HCT116 (cell line): ENCODE data around the gene AMER3.

Experiments used
- CTCF ChIP-seq, 3 experiments: fragments of 200-600 bp in 1 of 3; sonication (generic) in 1 of 3; IDR thresholded peaks in 2 of 3; conservative IDR thresholded peaks in 1 of 3; 2 replicates each; pipeline ENCODE4 v1.5.1; 2012 to 2017; ENCODE audit warnings: low read depth in 2 of 3, low read length in 2 of 3, antibody characterized with exemption in 1 of 3, borderline replicate concordance in 1 of 3, control low read depth in 1 of 3, mild to moderate bottlenecking in 1 of 3, mixed read lengths in 1 of 3, mixed run types in 1 of 3, moderate library complexity in 1 of 3; ENCODE audit not compliant: insufficient read depth in 1 of 3
- EGR1 ChIP-seq: IDR thresholded peaks from 2 replicates; pipeline ENCODE4 v1.6.1; 2012; ENCODE audit warnings: low read depth
- ELF1 ChIP-seq: IDR thresholded peaks from 2 replicates; pipeline ENCODE4 v1.6.1; 2012; ENCODE audit warnings: low read depth, borderline replicate concordance
- EZH2phosphoT487 ChIP-seq: fragments of 200-600 bp; IDR thresholded peaks from 2 replicates; pipeline ENCODE4 v1.6.1; 2018; ENCODE audit warnings: antibody characterized with exemption, borderline replicate concordance
- MAX ChIP-seq: IDR thresholded peaks from 2 replicates; pipeline ENCODE4 v1.6.1; 2012
- POLR2A ChIP-seq: IDR thresholded peaks from 2 replicates; pipeline ENCODE4 v1.7.0; 2011; ENCODE audit warnings: borderline replicate concordance; ENCODE audit not compliant: insufficient read depth, insufficient read length; ENCODE audit errors: extremely low read depth
- POLR2AphosphoS5 ChIP-seq: IDR thresholded peaks from 2 replicates; pipeline ENCODE4 v1.6.1; 2011; ENCODE audit warnings: mild to moderate bottlenecking, low read depth, low read length, moderate library complexity
- REST ChIP-seq: IDR thresholded peaks from 2 replicates; pipeline ENCODE4 v1.6.1; 2012; ENCODE audit warnings: low read depth
- SIN3A ChIP-seq: IDR thresholded peaks from 2 replicates; pipeline ENCODE4 v1.6.1; 2012; ENCODE audit warnings: low read depth
- YY1 ChIP-seq: IDR thresholded peaks from 2 replicates; pipeline ENCODE4 v1.6.1; 2011; ENCODE audit warnings: low read length, low read depth, moderate library complexity, mild to moderate bottlenecking; ENCODE audit not compliant: insufficient replicate concordance; ENCODE audit errors: extremely low read depth
- ZNF274 ChIP-seq: fragments of 200-500 bp; sonication (Bioruptor generic); IDR thresholded peaks from 2 replicates; pipeline ENCODE4 v1.6.1; 2014; ENCODE audit warnings: mild to moderate bottlenecking, low read depth, low read length, inconsistent platforms

- TF ChIP-seq EGR1 = no peak
- no peak for TF ChIP-seq POLR2A
- no peak for TF ChIP-seq CTCF (IDR thresholded peaks at IDR 0.05 in 2 of 3, conservative IDR thresholded peaks at IDR 0.05 in 1 of 3; ENCODE audit: borderline replicate concordance in 1 of 3, insufficient read depth in 1 of 3, low read depth in 2 of 3, low read length in 2 of 3)
- TF ChIP-seq POLR2AphosphoS5 = no peak
- no peak for TF ChIP-seq MAX
- no peak for TF ChIP-seq ZNF274
- no peak for TF ChIP-seq EZH2phosphoT487
- TF ChIP-seq REST = no peak
- no peak for TF ChIP-seq SIN3A
- TF ChIP-seq YY1 = no peak
- no peak for TF ChIP-seq ELF1
Observed at GRCh38 chr2:130791617-130791939, 36.2 kb downstream of the AMER3 start.
